A673 (cell line): Measurements from ENCODE around the gene F2.

Source experiments
- EZH2 ChIP-seq: fragments of 200-600 bp; sonication (generic); IDR thresholded peaks from 2 replicates; pipeline ENCODE4 v1.6.1; 2017; ENCODE audit warnings: borderline replicate concordance, low read depth, mild to moderate bottlenecking, mixed read lengths, antibody characterized with exemption, low read length; ENCODE audit not compliant: poor library complexity, severe bottlenecking
- TF ChIP-seq, protein P1 (sequence below): fragments of 300-800, 200-600 bp; sonication (generic); conservative IDR thresholded peaks from 2 replicates; pipeline ENCODE4 v1.5.1; 2017; ENCODE audit warnings: low read depth, mild to moderate bottlenecking, antibody characterized with exemption, low read length, moderate library complexity, mixed read lengths

DNA sequence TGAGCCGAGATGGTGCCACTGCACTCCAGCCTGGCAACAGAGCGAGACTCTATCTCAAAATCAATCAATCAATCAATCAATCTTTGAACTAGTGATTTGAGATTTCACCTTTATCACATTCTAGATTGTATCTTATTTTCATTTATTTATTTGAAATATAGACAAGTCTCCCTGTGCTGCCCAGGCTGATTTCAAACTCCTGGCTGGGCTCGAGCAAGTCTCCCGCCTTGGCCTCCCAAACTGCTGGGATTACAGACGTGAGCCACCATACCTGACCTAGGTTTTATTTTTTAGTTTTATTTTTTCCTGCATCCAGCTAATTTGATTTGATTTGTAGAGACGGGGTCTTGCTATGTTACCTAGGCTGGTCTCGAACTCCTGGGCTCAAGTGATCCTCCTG is 17.1 kb downstream of the F2 start:
- TF ChIP-seq, protein P1, sequence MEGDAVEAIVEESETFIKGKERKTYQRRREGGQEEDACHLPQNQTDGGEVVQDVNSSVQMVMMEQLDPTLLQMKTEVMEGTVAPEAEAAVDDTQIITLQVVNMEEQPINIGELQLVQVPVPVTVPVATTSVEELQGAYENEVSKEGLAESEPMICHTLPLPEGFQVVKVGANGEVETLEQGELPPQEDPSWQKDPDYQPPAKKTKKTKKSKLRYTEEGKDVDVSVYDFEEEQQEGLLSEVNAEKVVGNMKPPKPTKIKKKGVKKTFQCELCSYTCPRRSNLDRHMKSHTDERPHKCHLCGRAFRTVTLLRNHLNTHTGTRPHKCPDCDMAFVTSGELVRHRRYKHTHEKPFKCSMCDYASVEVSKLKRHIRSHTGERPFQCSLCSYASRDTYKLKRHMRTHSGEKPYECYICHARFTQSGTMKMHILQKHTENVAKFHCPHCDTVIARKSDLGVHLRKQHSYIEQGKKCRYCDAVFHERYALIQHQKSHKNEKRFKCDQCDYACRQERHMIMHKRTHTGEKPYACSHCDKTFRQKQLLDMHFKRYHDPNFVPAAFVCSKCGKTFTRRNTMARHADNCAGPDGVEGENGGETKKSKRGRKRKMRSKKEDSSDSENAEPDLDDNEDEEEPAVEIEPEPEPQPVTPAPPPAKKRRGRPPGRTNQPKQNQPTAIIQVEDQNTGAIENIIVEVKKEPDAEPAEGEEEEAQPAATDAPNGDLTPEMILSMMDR: no peak
- TF ChIP-seq EZH2: no peak
